Sigmoid colon (tissue), 7 donors: ENCODE measurements around the gene LHX2. TPM values are rescaled to one million over a fixed set of nuclear protein-coding genes. Genes with fewer than 3 reads are reported as not detected.

Experiments
- DNase-seq: peaks from one replicate; pipeline ENCODE4 v3.0.0-alpha.2; 2019
- H3K27ac ChIP-seq, 4 donors: fragments of 200-600 bp; sonication (generic); one replicate each; pipeline ENCODE4 v1.5.1; 2016 to 2019; ENCODE audit warnings: mild to moderate bottlenecking in 1 of 4
- H3K27me3 ChIP-seq, 3 donors: fragments of 200-600 bp; sonication (generic); one replicate each; pipeline ENCODE4 v1.5.1; 2019; ENCODE audit warnings: mild to moderate bottlenecking in 1 of 3
- H3K36me3 ChIP-seq, 4 donors: fragments of 200-600 bp; sonication (generic); one replicate each; pipeline ENCODE4 v1.5.1; 2016 to 2019
- H3K4me1 ChIP-seq, 4 donors: fragments of 200-600 bp; sonication (generic); one replicate each; pipeline ENCODE4 v1.5.1; 2017 to 2019
- H3K4me3 ChIP-seq, 4 donors: fragments of 200-600 bp; sonication (generic); one replicate each; pipeline ENCODE4 v1.5.1; 2017 to 2019; ENCODE audit warnings: mild to moderate bottlenecking in 2 of 4, moderate library complexity in 1 of 4
- H3K9me3 ChIP-seq, 4 donors: fragments of 200-600 bp in 3 of 4; sonication (generic) in 3 of 4; one replicate each; pipeline versions ENCODE4 v1.5.1 to v1.6.1; 2013 to 2019
- EP300 ChIP-seq, 4 donors: sonication (generic); formaldehyde crosslinking; IDR thresholded peaks; one replicate each; pipeline ENCODE4 v1.6.1; 2017; ENCODE audit warnings: antibody characterized with exemption in 4 of 4
- POLR2A ChIP-seq, 2 donors: fragments of 450-650 bp; IDR thresholded peaks; one replicate each; pipeline ENCODE4 v1.6.1; 2016; ENCODE audit warnings: antibody characterized with exemption in 2 of 2, mild to moderate bottlenecking in 2 of 2, moderate library complexity in 2 of 2
- POLR2AphosphoS5 ChIP-seq, 4 donors: sonication (generic); formaldehyde crosslinking; IDR thresholded peaks; one replicate each; pipeline ENCODE4 v1.6.1; 2017; ENCODE audit warnings: antibody characterized with exemption in 4 of 4
- WGBS, 2 donors: extraction: QIAGEN DNeasy Blood & Tissue Kit; methylation state at CpG; one replicate each; pipeline ENCODE4 v1.1.7; 2013; 5-methylcytosine and 5-hydroxymethylcytosine counted together
- intact Hi-C: fragments of 100-400 bp; cut with DNase I; formaldehyde crosslinking; loops from one replicate; pipeline ENCODE4 v1.15.1; 2023
- polyA plus RNA-seq, 3 donors: library from polyadenylated mRNA; stranded (reverse); fragments of 200-250 nt; gene quantifications; one replicate each; pipeline ENCODE4 v1.2.3, GENCODE V29; 2013
- total RNA-seq, 4 donors: library from RNA; depleted of rRNA; stranded (reverse); fragments of >200 nt; gene quantifications; one replicate each; pipeline ENCODE4 v1.1.0, GENCODE V29; 2016
- TF ChIP-seq, protein P1 (sequence below), 4 experiments: fragments of 450-650 bp in 3 of 4; fragments of 200-600 bp in 1 of 4; IDR thresholded peaks; one replicate each; pipeline ENCODE4 v1.5.1; 2016 to 2019; ENCODE audit warnings: antibody characterized with exemption in 4 of 4, mild to moderate bottlenecking in 3 of 4, moderate library complexity in 2 of 4
- donor health status: healthy with polysubstance abuse.
- donor health status: Bipolar disorder and iron deficiency.
- donor health status: healthy.

The LHX2 gene
- total and polyA plus RNA-seq, 7 donors = 3.3 TPM; not detected in 6

DNA sequence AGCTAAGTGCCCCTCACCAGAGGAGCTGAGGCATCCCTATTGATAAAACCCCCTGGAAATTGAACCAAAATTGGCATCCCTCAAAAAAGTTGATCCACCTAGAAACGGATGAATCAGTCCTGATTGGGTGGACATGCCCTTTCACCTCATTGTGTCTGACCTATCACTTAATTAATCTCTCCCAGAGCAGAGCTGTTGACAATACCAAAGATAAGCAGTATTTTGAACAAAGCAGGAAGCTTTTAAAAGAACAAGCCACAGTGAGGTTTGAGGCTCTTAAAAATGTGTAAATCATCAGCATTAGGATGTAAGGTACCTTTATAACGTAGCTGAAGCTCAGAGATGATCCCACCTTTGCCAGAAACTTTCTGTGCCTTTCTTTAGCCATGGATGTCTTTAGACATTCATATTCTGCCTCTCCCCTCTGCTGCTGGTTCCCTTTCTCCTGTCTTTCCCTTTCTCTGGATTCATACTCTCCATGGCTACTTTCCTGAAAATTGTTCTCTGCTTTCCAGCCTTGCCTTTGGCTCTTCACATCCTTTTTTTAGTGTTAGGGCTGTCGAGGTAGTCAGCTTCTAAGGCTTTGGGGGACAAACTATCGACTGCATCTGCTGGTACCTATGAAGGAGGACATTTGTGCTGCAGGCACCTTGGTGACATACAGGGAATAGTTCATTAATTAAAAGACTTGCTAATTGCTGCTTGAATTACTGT lies 7.8 kb upstream of the LHX2 start:
- 4 to 5% methylated on average over 4 of the region's 4 CpGs for WGBS, 2 donors
- DNase-seq = no peak
- Histone ChIP-seq H3K9me3 (no peaks in the 10 kb centered on the region), H3K27me3 (peaks cover 58 to 95% (median 90%) of the 10 kb centered on the region in 3 donors), H3K4me1 (peaks cover 0 to 25% (median 21%) of the 10 kb centered on the region in 4 donors), H3K27ac (no peak overlapping the region), H3K4me3 (no peak overlapping the region), H3K36me3 (no peaks in the 10 kb centered on the region)
- TF ChIP-seq POLR2AphosphoS5 (IDR thresholded peaks at IDR 0.05) = no peak
- no peak for TF ChIP-seq POLR2A (IDR thresholded peaks at IDR 0.05)
- TF ChIP-seq, protein P1, sequence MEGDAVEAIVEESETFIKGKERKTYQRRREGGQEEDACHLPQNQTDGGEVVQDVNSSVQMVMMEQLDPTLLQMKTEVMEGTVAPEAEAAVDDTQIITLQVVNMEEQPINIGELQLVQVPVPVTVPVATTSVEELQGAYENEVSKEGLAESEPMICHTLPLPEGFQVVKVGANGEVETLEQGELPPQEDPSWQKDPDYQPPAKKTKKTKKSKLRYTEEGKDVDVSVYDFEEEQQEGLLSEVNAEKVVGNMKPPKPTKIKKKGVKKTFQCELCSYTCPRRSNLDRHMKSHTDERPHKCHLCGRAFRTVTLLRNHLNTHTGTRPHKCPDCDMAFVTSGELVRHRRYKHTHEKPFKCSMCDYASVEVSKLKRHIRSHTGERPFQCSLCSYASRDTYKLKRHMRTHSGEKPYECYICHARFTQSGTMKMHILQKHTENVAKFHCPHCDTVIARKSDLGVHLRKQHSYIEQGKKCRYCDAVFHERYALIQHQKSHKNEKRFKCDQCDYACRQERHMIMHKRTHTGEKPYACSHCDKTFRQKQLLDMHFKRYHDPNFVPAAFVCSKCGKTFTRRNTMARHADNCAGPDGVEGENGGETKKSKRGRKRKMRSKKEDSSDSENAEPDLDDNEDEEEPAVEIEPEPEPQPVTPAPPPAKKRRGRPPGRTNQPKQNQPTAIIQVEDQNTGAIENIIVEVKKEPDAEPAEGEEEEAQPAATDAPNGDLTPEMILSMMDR (IDR thresholded peaks at IDR 0.05) = no peak
- no peak for TF ChIP-seq EP300 (IDR thresholded peaks at IDR 0.05)
- intact Hi-C loops = no loop called here

DNA sequence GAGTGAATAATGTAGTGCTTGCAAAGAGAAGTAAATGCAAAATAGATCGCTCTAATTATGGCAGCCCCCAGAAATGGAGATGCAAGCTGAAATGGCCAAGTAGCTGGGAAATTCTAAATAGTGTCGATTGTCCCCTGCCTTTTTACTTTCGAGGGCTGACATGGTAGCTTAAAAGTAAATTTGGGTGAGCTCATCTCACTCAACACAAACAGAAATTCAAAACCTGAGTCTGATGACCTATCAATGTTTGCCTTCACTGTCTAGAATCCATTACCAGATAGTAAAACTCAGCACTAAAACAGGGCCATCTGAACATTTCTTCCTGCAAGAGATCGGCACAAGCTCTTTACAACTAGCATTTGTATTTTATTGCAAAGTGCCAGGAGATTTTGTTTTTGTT lies 7.0 kb upstream of the LHX2 start:
- 5 to 6% methylated on average over 4 of the region's 4 CpGs for WGBS, 2 donors
- peaks cover 0 to 23% (median 20%) of the 10 kb centered on the region in 4 donors for H3K4me1 ChIP-seq
- no peaks in the 10 kb centered on the region for H3K9me3 ChIP-seq
- TF ChIP-seq EP300 (IDR thresholded peaks at IDR 0.05) = no peak
- TF ChIP-seq POLR2A (IDR thresholded peaks at IDR 0.05) = no peak
- TF ChIP-seq, protein P1 (IDR thresholded peaks at IDR 0.05) = no peak
- no peak for TF ChIP-seq POLR2AphosphoS5 (IDR thresholded peaks at IDR 0.05)
- H3K27me3 ChIP-seq = peaks cover 61 to 97% (median 94%) of the 10 kb centered on the region in 3 donors
- intact Hi-C loops = no loop called here
- DNase-seq = no peak
- no peaks in the 10 kb centered on the region for H3K36me3 ChIP-seq
- no peak overlapping the region for H3K4me3 ChIP-seq
- no peak overlapping the region for H3K27ac ChIP-seq

DNA sequence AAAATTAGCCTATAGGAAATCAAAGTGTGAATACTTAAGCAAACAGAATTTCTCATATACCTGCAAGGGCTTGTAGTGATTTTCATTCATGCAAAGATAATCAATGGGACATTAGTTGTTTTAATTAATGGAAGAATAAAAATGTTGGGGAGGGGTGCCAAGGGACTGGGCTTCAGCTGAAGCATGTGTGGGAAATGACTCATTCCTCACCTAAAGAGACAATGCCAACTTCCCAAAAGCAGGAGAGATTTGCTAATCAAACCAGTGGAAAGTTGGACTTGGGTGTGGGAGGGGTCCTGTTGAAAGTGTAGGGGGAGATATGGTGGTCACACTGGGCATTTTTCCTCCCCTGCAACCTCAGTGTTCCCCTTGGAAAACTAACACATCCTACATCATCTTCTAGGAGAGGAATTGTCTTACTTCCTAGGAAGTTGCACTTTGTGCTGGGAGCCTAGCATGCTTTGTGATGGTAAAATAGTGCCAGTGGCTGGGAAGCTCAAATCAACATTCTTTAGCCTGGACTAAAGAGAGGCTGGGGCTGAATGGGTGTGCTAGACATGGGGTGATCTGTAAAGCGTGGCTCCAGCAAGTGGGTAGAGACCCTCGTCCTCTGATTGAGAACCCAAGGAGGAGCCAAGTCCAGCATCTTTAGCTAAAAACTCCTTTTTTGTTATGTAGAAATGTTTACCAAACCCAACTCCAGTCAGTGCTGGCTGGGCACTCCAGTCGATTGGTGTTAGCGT lies 6.4 kb upstream of the LHX2 start:
- 16 to 20% methylated on average over 4 of the region's 4 CpGs for WGBS, 2 donors

DNA sequence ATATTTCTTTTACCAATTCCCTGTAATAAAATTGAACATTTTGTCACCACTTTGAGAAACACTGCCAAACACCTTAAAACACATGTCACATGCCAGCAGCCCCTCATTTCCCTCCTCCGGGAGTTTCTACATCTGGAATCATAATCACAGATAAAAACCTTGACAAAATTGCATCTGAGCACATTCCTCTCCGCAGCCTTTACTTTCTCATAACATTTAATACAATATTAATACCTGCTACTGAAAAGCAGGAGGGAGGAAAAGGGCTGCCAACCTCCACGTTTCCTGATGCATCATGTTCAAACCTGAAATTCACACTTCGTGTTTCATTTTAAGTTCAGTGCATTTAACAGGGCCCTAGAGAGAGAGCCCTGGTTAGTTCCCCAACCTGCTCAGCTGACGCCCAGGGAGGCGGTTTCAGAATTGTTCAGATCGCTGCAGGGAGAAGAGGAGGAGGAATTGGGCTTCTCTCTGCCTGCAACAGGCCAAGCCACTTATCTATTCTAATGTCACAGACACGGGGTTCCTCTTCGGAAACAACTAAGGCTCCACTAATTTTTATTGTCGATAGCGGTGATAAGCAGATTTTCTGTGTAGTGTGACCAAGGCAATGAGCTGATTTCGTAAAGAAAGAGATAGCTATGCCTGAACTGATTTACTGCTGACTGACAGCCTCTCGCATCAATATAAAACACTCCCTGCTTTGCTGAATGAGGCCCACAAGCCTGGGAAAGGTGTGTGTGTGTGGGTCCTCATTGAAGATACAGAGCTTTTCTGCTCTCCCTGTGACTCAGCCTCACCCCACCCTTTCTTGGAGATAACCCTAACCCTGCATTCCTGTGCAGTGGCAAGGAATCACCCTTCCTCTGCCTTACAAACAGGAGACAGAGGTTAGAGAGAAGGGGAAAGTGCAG lies 4.9 kb upstream of the LHX2 start:
- Histone ChIP-seq H3K27ac (no peak overlapping the region), H3K4me3 (no peak overlapping the region), H3K4me1 (peaks cover 0 to 29% (median 26%) of the 10 kb centered on the region in 4 donors), H3K9me3 (no peaks in the 10 kb centered on the region), H3K36me3 (no peaks in the 10 kb centered on the region), H3K27me3 (peaks cover 66 to 100% (median 97%) of the 10 kb centered on the region in 3 donors)
- WGBS, 2 donors = 3 to 6% methylated on average over 13 of the region's 13 CpGs
- intact Hi-C loops = no loop called here
- no peak for DNase-seq
- TF ChIP-seq POLR2AphosphoS5 (IDR thresholded peaks at IDR 0.05) = no peak
- no peak for TF ChIP-seq POLR2A (IDR thresholded peaks at IDR 0.05)
- TF ChIP-seq EP300 (IDR thresholded peaks at IDR 0.05) = no peak

More for the DNA sequence above, 6.4 kb upstream of the LHX2 start:
- Histone ChIP-seq H3K4me1 (peaks cover 0 to 18% (median 17%) of the 10 kb centered on the region in 4 donors), H3K9me3 (no peaks in the 10 kb centered on the region), H3K4me3 (no peak overlapping the region), H3K36me3 (no peaks in the 10 kb centered on the region), H3K27me3 (peaks cover 64 to 100% (median 97%) of the 10 kb centered on the region in 3 donors), H3K27ac (no peak overlapping the region)
- no peak for DNase-seq
- no peak for TF ChIP-seq POLR2A (IDR thresholded peaks at IDR 0.05)
- TF ChIP-seq POLR2AphosphoS5 (IDR thresholded peaks at IDR 0.05) = no peak
- no peak for TF ChIP-seq EP300 (IDR thresholded peaks at IDR 0.05)
- TF ChIP-seq, protein P1 (IDR thresholded peaks at IDR 0.05) = no peak
- intact Hi-C loops = no loop called here
